Hepatocyte (in vitro differentiated cells): Measurements from ENCODE around the gene PRDM16.

Experiments used
- EZH2 ChIP-seq: fragments of 200-600 bp; sonication (generic); IDR thresholded peaks from 2 replicates; pipeline ENCODE4 v1.6.1; 2016; ENCODE audit warnings: antibody characterized with exemption, mild to moderate bottlenecking, borderline replicate concordance
- EZH2phosphoT487 ChIP-seq: fragments of 200-600 bp; sonication (generic); IDR thresholded peaks from one replicate; pipeline ENCODE4 v1.6.1; 2018; ENCODE audit warnings: antibody characterized with exemption, mild to moderate bottlenecking, low read depth, moderate library complexity; ENCODE audit not compliant: unreplicated experiment, severe bottlenecking
- TF ChIP-seq, protein P1 (sequence below): fragments of 200-600 bp; sonication (generic); IDR thresholded peaks from 2 replicates; pipeline ENCODE4 v1.5.1; 2016; ENCODE audit warnings: antibody characterized with exemption, mild to moderate bottlenecking; ENCODE audit not compliant: poor library complexity

DNA sequence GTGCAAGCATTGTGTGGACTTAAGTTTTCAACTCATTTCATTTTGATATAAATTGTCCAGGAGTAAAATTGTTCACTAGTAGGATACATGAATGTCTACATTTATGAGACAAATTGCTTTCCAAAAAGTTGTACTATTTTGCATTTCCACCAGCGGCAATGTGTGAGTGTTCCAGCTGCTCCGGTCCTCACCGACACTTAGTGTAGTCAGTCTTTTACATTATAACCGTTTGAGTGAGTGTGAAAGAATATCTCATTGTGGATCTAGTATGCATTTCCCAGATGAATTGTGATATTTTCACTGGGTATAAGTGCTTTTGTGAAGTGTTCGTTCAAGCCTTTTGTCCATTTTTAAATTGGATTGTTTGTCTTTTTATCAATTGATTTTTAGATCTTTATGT lies 274.0 kb downstream of the PRDM16 start:
- TF ChIP-seq, protein P1, sequence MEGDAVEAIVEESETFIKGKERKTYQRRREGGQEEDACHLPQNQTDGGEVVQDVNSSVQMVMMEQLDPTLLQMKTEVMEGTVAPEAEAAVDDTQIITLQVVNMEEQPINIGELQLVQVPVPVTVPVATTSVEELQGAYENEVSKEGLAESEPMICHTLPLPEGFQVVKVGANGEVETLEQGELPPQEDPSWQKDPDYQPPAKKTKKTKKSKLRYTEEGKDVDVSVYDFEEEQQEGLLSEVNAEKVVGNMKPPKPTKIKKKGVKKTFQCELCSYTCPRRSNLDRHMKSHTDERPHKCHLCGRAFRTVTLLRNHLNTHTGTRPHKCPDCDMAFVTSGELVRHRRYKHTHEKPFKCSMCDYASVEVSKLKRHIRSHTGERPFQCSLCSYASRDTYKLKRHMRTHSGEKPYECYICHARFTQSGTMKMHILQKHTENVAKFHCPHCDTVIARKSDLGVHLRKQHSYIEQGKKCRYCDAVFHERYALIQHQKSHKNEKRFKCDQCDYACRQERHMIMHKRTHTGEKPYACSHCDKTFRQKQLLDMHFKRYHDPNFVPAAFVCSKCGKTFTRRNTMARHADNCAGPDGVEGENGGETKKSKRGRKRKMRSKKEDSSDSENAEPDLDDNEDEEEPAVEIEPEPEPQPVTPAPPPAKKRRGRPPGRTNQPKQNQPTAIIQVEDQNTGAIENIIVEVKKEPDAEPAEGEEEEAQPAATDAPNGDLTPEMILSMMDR = no peak
- TF ChIP-seq EZH2phosphoT487 (no peak), EZH2 (no peak)
